Left forelimb (tissue), 1 donor: ENCODE data around the gene MRPL33.

ENCODE experiments used
- DNase-seq: peaks from one replicate; pipeline ENCODE4 v3.0.0-alpha.2; 2018; ENCODE audit warnings: low spot score

MRPL33 gene

DNA sequence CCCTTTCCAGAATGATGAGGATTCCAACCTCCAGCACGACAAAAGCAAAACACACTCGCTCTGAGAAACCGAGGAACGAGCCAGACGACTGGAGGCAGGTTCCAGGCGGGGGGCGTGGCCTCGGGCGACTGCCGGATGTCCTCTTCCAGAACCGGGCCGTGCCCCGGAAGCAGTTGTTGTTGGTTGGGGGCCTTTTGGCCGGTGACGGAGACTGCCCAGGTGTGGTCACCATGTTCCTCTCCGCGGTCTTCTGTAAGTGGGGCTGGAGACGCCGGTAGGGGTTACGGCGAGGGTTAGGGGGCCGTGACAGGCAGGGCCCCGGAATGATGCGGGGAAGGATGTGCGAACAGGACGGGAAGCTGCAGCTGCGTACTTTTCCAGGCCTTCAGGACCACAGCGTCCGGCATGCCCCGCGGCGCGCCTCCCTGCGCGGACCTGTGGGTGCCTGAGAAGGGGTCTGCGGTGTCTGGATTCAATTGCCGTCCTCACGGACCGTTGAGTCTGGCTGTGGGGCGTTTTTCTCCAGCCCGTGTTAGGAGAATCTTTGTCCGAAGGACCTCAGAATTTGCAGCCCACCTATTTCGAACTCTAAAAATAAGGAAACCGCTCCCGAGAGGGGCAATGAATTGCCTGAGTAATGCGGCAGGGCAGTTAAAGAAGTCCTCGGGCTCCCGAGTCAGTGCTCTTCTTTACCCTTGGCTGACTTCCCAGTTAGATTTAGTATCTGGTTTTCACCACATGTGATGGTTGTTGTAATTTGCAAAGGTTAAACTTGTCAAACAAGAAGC is at the start of gene MRPL33:
Gene MRPL33 (plus strand): TSS at position 172 of the 788 bp plus-strand sequence. CDS start 59 bp downstream, at position 231.
- peak; percentile 96 for DNase-seq

DNA sequence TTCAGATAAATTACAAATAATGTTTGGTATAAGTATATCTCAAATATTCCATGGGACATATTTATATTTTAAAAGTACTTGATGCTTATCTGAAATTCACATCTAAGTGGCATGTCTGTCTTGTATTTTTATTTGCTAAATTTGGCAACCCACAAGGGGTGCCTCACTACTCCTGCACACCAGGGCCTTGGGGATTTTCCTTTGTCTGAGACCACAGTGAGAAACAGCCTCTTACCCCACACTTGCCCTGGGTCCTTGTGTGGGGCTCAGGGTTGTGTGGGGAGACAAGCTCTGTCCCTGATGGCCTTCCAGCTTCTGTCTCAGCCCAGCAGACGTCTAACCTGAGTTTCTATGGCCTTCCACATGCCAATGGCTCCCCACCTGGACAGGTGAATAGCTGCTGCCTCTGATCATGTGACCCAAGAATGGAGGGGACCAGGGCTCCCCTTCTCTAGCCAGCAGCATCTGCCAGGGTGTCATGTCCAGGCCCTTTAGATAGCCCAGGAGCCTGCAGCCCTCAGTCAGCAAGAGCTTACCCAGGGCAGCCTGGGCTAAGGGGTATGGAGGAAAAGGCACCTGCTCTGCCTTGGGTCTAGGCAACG is 49.5 kb upstream of the MRPL33 start:
- no peak for DNase-seq

- DNase-seq, result no peak
Observed at GRCh38 chr2:27723372-27724144, 48.0 kb upstream of the MRPL33 start.

GRCh38 chr2:27724191-27724590 is 47.3 kb upstream of the MRPL33 start:
- no peak for DNase-seq

DNA sequence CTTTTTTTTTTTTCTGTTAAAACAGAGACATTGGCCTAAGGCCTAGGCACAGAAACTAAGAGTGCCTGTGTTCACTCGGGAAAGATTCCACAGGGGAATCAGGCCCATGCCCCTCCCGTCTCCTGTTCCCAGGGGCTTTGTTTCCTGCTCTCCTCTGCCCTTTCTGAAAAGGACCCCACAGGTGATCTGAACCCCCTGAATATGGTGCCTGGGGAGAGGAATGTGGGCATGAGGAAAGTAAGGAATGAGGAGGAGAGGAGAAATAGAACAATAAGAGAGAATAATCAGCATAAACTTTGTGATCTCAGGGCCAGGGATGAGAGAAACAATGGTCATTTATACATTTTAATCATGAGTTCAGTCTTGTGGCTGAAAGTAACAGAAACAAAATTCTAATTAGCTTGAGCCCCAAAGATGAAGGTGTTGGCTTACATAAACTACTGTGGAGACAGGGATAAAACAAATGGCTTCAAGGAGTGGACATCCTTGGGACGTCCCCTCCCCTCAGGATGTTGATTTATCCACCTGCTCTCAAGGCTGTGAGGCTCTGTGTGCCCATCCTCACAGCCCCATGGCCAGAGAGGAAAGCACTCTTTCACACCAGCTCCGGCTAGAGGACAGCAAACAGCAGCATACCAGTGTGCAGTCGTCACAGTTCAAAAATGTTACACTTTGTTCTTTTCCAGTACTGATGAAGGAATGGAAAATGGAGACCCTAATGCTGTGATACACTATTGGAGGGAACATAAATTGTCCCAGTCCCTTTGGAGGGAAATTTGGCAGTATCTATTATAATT is 46.4 kb upstream of the MRPL33 start:
- no peak for DNase-seq

- DNase-seq, result no peak
Observed at GRCh38 chr2:27727257-27727656, 44.3 kb upstream of the MRPL33 start.

GRCh38 chr2:27728081-27728858 is 43.2 kb upstream of the MRPL33 start:
- DNase-seq, result no peak

DNA sequence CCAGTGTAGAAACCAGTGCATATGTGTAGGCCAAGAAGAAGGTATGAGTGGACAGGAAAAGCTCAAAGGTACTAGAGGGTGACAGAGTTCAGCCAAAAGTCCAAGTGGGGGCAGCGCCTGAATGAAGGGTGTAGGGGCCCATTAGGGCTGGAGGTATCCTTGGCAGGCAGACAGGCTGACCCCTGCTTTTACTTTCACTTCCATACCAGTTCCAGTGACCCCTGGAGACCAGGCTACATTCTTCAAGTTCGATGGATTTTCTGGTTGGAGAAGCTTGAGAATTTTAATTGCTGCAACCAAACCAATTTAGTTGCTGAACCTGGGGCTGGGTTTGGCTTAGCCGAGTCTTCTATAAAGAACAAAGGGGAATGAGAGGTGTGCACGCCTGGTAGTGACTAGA is 42.3 kb upstream of the MRPL33 start:
- DNase-seq, result no peak

- no peak for DNase-seq
Observed at GRCh38 chr2:27729614-27730013, 41.9 kb upstream of the MRPL33 start.

DNA sequence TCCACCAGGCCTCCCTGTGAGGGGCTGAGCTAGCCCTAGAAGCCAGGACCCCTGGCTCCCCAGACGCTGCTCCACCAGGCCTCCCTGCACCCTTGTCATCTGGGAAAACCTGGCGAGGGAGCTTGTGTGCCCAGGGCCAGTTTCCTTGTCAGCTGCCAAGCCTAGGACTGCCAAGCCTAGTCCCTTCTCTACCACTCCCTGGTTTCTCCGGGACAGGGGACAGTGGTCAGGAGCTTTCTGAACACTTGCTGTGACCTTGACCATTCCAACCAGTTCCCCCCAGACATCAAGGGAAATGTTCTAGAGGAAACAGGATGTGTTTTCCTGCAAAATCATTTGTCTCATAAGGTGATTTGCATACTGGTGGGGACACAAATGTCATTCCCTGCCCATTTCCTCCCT is 41.3 kb upstream of the MRPL33 start:
- DNase-seq, result no peak

GRCh38 chr2:27730980-27731691 is 40.4 kb upstream of the MRPL33 start:
- DNase-seq, result no peak

- DNase-seq, result no peak
Observed at GRCh38 chr2:27734305-27734704, 37.2 kb upstream of the MRPL33 start.

DNA sequence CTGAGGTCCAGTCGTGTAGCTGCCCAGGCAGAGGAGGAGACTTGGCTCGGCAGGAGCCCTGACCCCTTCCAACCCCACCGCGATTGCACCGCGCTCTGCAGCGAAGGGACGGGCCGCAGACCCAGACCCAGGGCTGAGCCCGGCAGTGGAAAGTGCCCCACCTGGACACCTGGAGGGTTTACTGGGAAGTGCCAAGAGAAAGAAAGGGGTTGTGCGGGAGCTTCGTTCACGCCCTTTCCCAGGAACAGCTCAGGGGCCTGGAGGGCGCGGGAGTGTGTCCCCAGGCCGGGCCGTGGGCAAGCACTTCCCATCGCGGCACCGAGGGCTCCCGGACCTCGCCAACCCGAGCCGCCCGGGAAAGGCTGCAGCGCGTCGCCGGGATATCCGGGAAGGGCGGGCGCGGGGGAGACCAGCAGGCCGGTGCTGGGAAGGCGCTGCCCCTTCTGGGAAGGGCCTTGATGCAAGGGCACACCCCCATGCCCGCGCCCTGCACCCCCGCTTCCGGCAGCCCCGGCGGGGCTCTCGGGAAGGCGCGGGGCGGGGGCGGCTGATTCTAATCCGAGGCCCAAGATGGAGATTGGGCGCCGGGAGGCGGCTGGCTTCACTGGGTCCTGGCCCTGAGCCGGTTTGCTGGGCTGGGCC is 36.1 kb upstream of the MRPL33 start:
- peak; percentile 86 for DNase-seq

DNA sequence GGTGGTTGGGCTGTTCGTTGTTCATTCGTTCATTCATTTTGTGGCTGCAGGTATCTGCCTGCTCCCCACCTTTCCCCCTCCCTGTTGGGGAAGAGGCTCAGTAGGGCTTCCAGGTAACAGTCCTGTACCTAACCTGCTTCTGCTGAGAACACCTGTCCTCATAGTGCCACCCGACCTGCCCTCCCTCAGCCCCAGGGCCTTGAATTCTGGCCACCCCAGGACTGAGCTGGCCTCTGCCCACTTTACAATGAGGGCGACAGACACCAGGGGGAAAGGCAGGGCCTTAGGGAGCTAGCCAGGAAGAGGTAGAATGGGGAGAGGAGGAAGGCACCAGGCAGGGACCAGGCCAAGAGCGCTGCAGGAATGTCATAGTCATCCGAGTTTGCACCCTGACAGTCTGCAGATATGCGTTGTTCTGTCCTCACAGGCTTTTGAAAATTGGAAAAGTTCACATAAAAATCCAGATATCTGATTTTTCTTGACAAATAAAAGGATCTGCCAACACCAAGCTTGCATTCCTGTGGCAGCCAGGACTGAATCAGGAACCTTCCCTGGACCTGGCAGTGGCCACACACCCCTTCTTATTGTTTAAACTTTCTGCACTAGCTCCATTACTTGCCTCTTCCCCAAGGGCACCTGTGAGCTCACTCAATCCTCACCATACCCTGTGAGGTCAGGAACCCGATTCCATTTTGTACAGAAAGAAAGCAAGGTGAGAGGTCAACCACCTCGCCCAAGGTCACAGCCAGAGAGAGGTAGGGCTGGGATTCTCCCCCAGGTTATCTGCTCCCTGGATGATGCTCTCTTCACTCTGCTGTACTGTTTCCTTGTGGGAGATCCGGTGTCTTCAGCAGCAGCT is 35.3 kb upstream of the MRPL33 start:
- DNase-seq, result no peak

- no peak for DNase-seq
Observed at GRCh38 chr2:27736890-27737204, 34.7 kb upstream of the MRPL33 start.

DNA sequence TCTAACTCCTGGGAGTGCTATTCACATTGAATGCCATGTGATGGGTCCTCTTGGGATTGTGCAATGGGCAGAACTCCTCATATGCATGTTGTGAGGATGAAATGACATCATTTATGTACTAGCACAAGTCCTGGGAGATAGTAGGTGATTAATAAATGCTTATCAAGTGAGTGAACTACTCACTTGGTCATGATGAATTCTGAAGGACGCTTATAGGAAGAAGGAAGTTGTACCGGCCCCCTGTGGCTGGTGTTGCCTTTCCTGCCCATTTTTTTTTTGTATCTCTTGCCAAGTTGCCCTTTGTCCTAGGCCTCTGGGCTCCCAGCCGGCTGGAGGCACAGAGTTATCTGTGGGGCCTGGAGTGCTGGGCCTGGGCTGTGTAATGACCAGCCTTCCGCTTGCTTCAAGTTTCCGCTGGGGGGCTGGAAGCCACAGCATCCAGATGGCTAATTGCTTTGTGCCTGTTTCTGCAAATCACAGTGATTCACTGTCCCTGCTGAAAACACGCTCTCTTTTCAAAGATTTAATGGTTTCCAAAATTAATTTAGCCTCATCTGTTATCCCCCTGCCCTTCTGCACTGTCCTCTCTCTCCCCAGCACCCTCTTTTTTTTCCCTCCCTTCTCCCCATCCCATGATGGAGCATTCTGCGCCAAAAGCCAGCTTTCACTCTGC is 33.7 kb upstream of the MRPL33 start:
- DNase-seq, result no peak

DNA sequence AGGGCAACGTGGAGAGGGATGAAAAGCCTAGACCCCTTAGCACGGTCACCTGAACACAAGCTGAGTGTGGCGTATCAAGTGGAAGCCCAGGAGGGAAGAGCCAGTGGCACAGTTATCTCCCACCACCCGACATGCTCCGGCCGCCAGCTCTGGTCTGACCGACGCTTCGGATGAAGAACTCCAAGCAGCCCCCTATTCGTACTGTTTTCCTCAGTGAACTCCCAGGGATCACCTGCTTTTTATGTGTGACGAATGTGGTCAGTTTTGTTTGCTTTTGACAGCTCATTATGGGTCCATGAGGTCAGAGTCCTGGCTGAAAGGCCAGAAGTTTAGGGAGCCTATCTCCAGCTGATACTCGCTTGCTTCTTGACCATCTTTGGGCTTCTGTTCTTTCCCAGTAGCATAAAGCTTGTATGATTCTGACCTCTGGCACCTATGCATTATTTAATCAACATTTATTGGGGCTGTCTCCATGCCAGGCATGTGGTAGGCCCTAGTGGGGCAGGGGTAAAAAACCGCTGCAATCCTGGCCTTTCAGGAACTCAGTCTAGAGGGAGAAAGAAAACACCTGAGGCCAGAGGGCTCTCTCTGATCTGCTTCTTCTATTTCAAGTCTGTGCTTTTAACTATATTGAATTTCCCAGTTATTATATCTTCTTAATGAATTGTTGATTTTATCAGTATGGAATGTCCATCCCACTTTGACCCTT is 33.0 kb upstream of the MRPL33 start:
- no peak for DNase-seq

- DNase-seq, result no peak
Observed at GRCh38 chr2:27739058-27739373, 32.5 kb upstream of the MRPL33 start.
